Urothelium cell line (cell line): Measurements from ENCODE around the gene ACBD3.

Experiments used
- DNase-seq: peaks from one replicate; pipeline ENCODE4 v3.0.0; 2011; ENCODE audit warnings: low spot score, mixed read lengths
- FAIRE-seq: peaks from 2 replicates; lab custom pipeline; 2011; peaks lifted over from hg19 to GRCh38; lab: Jason Lieb, UNC

ACBD3 gene

GRCh38 chr1:226135709-226136108 is 50.8 kb downstream of the ACBD3 start:
- DNase-seq (no peak), FAIRE-seq (no peak)

- FAIRE-seq (no peak), DNase-seq (no peak)
Observed at GRCh38 chr1:226135059-226135651, 51.4 kb downstream of the ACBD3 start.

GRCh38 chr1:226134170-226135058 is 52.1 kb downstream of the ACBD3 start:
- FAIRE-seq (peak; percentile 46), DNase-seq (no peak)

GRCh38 chr1:226133504-226134123 is 52.9 kb downstream of the ACBD3 start:
- DNase-seq: no peak
- no peak for FAIRE-seq

- DNase-seq (no peak), FAIRE-seq (no peak)
Observed at GRCh38 chr1:226132728-226133503, 53.6 kb downstream of the ACBD3 start.

- FAIRE-seq: no peak
Observed at GRCh38 chr1:226131639-226132038, 54.9 kb downstream of the ACBD3 start.

GRCh38 chr1:226129230-226129629 is 57.3 kb downstream of the ACBD3 start:
- FAIRE-seq: no peak
- no peak for DNase-seq

More at GRCh38 chr1:226131639-226132038, 54.9 kb downstream of the ACBD3 start:
- DNase-seq: no peak

- FAIRE-seq (no peak), DNase-seq (no peak)
Observed at GRCh38 chr1:226128487-226129075, 58.0 kb downstream of the ACBD3 start.

GRCh38 chr1:226126824-226127569 is 59.5 kb downstream of the ACBD3 start:
- FAIRE-seq: no peak
- DNase-seq: no peak

GRCh38 chr1:226125831-226126230 is 60.7 kb downstream of the ACBD3 start:
- DNase-seq: no peak
- FAIRE-seq: no peak

- FAIRE-seq: no peak
- DNase-seq: peak; percentile 82
Observed at GRCh38 chr1:226125097-226125630, 61.4 kb downstream of the ACBD3 start.

GRCh38 chr1:226123591-226124471 is 62.7 kb downstream of the ACBD3 start:
- DNase-seq: no peak
- FAIRE-seq: no peak

- FAIRE-seq (no peak), DNase-seq (no peak)
Observed at GRCh38 chr1:226123212-226123560, 63.4 kb downstream of the ACBD3 start.

- FAIRE-seq (no peak), DNase-seq (peak; percentile 91)
Observed at GRCh38 chr1:226121587-226122400, 64.7 kb downstream of the ACBD3 start.

GRCh38 chr1:226121049-226121586 is 65.4 kb downstream of the ACBD3 start:
- FAIRE-seq (no peak), DNase-seq (no peak)

GRCh38 chr1:226120398-226120797 is 66.1 kb downstream of the ACBD3 start:
- DNase-seq: no peak
- FAIRE-seq: no peak

- DNase-seq (no peak), FAIRE-seq (no peak)
Observed at GRCh38 chr1:226119169-226119568, 67.4 kb downstream of the ACBD3 start.

- DNase-seq (no peak), FAIRE-seq (no peak)
Observed at GRCh38 chr1:226118357-226118756, 68.2 kb downstream of the ACBD3 start.
